Type B pancreatic cell (in vitro differentiated cells): ENCODE results near the gene PRR36. TPM values are rescaled to one million over a fixed set of nuclear protein-coding genes. Genes with fewer than 3 reads are reported as not detected.

Experiments
- DNase-seq: peaks from one replicate; pipeline ENCODE4 v3.0.0; 2021; ENCODE audit warnings: mixed read lengths; ENCODE audit not compliant: unreplicated experiment; ENCODE audit errors: extremely low spot score
- H3K27ac Mint-ChIP-seq: 2 replicates; pipeline ENCODE4 v1.8.0; 2021; ENCODE audit warnings: mild to moderate bottlenecking, mixed read lengths
- H3K27me3 Mint-ChIP-seq: 2 replicates; pipeline ENCODE4 v1.8.0; 2021; ENCODE audit warnings: mixed read lengths
- H3K36me3 Mint-ChIP-seq: 2 replicates; pipeline ENCODE4 v1.8.0; 2021; ENCODE audit warnings: mixed read lengths
- H3K4me1 Mint-ChIP-seq: one replicate; pipeline ENCODE4 v1.8.0; 2021; ENCODE audit warnings: mixed read lengths; ENCODE audit not compliant: unreplicated experiment
- H3K4me3 Mint-ChIP-seq: 2 replicates; pipeline ENCODE4 v1.8.0; 2021; ENCODE audit warnings: mild to moderate bottlenecking, mixed read lengths
- H3K9me3 Mint-ChIP-seq: 2 replicates; pipeline ENCODE4 v1.8.0; 2021; ENCODE audit warnings: mixed read lengths
- total RNA-seq: library from RNA; stranded (reverse); gene quantifications from 2 replicates; pipeline ENCODE4 v1.2.1, GENCODE V29; 2021; ENCODE audit warnings: low replicate concordance
- TF ChIP-seq, protein P1 (sequence below): fragments of 200-600 bp; sonication (generic); conservative IDR thresholded peaks from 2 replicates; pipeline ENCODE4 v1.5.0; 2021; ENCODE audit warnings: antibody characterized with exemption, mild to moderate bottlenecking

Gene PRR36
- total RNA-seq, 1 donor from 2014 or later = 10.9 TPM

DNA sequence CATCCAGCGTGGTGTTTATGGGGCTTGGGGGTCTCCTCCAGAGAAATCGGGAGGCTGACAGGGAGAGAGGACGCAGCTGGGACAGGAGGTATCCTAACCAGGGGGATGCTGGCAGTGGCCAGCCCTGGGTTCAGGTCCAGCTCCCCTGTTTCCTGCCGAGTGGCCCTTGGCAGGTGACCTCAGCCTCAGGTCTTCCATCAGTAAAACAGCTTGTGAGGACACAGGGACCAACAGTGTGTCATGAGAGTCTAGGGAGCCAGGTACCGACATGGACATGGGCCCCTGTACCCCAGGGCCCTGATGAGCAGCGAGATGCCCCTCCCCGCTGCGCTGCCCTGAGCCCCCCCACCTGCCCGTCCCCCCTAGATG is 24.6 kb downstream of the PRR36 start:
- Mint-ChIP-seq H3K4me1 (peaks cover 7% of the 10 kb centered on the region), H3K27me3 (no peaks in the 10 kb centered on the region), H3K9me3 (no peaks in the 10 kb centered on the region), H3K27ac (no peak overlapping the region), H3K4me3 (no peak overlapping the region), H3K36me3 (no peaks in the 10 kb centered on the region)
- TF ChIP-seq, protein P1, sequence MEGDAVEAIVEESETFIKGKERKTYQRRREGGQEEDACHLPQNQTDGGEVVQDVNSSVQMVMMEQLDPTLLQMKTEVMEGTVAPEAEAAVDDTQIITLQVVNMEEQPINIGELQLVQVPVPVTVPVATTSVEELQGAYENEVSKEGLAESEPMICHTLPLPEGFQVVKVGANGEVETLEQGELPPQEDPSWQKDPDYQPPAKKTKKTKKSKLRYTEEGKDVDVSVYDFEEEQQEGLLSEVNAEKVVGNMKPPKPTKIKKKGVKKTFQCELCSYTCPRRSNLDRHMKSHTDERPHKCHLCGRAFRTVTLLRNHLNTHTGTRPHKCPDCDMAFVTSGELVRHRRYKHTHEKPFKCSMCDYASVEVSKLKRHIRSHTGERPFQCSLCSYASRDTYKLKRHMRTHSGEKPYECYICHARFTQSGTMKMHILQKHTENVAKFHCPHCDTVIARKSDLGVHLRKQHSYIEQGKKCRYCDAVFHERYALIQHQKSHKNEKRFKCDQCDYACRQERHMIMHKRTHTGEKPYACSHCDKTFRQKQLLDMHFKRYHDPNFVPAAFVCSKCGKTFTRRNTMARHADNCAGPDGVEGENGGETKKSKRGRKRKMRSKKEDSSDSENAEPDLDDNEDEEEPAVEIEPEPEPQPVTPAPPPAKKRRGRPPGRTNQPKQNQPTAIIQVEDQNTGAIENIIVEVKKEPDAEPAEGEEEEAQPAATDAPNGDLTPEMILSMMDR = no peak
- no peak for DNase-seq

DNA sequence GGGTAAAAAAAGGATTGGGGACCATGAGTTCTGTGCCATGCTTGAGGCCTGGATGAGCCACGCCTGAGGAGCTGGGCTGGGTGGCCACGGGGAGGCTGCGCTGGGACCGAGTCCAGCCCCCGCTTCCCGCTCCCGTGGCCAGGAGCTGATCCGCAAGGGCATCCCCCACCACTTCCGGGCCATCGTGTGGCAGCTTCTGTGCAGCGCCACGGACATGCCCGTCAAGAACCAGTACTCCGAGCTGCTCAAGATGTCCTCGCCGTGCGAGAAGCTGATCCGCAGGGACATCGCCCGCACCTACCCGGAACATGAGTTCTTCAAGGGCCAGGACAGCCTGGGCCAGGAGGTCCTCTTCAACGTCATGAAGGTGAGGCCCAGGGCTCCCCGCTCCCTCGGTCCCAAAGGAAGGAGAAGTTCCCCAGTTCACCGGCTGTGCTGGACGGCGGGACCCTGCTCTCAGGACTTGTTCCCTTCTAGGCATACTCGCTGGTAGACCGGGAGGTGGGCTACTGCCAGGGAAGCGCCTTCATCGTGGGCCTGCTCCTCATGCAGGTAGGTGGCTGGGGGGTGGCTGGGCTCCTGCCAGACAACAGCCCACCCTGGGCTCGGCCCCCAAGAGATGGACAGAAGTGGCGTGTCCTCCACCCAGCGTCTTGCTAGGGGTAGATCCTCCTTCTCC is 25.3 kb downstream of the PRR36 start:
- Mint-ChIP-seq H3K4me1 (peaks cover 7% of the 10 kb centered on the region), H3K36me3 (no peaks in the 10 kb centered on the region), H3K27me3 (no peaks in the 10 kb centered on the region), H3K4me3 (no peak overlapping the region), H3K9me3 (no peaks in the 10 kb centered on the region), H3K27ac (no peak overlapping the region)
- TF ChIP-seq, protein P1 = no peak
- peak; percentile 69 for DNase-seq

DNA sequence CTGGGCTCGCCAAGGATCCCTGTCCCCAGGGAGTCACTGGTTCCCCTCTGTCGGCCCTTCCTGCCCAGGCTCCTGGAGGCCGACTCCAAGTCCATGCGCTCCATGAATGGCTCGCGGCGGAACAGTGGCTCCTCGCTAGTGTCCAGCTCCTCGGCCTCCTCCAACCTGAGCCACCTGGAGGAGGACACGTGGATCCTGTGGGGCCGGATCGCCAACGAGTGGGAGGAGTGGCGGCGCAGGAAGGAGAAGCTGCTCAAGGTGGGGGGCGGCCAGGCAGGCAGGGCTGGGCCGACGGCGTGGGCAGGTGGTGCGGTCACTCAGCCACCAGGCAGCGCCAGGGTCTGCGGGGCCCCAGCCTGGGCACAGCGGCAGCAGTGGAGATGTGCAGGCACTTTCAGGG is 26.5 kb downstream of the PRR36 start:
- H3K36me3 Mint-ChIP-seq = no peaks in the 10 kb centered on the region
- no peak overlapping the region for H3K4me3 Mint-ChIP-seq
- H3K4me1 Mint-ChIP-seq = no peaks in the 10 kb centered on the region
- H3K9me3 Mint-ChIP-seq = no peaks in the 10 kb centered on the region
- TF ChIP-seq, protein P1 = no peak
- H3K27me3 Mint-ChIP-seq = no peaks in the 10 kb centered on the region
- DNase-seq = no peak
- no peak overlapping the region for H3K27ac Mint-ChIP-seq

DNA sequence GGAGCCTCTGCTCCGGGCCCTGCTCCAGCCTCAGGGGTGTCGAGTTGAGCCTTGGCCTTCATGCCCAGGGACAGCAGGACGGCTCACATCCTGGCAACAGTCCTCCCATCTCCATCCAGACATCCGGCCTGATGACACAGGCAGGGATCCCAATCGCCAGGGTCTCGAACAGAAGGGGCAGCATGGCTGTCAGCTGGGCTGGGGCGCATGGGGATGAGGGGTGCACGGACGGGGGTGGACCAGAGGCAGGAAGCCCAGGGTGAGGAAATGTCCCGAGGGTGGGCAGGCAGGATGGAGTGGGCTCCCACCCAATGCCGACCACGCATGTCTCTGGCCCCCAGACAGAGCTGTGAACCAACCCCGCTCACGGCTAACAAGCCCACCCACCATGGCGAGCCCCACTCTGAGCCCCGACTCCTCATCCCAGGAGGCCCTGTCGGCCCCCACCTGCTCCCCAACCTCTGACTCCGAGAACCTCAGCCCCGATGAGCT is 28.0 kb downstream of the PRR36 start:
- Mint-ChIP-seq H3K27ac (no peak overlapping the region), H3K36me3 (no peaks in the 10 kb centered on the region), H3K9me3 (no peaks in the 10 kb centered on the region), H3K4me1 (no peaks in the 10 kb centered on the region), H3K27me3 (no peaks in the 10 kb centered on the region), H3K4me3 (no peak overlapping the region)
- DNase-seq = no peak
- TF ChIP-seq, protein P1 = no peak

DNA sequence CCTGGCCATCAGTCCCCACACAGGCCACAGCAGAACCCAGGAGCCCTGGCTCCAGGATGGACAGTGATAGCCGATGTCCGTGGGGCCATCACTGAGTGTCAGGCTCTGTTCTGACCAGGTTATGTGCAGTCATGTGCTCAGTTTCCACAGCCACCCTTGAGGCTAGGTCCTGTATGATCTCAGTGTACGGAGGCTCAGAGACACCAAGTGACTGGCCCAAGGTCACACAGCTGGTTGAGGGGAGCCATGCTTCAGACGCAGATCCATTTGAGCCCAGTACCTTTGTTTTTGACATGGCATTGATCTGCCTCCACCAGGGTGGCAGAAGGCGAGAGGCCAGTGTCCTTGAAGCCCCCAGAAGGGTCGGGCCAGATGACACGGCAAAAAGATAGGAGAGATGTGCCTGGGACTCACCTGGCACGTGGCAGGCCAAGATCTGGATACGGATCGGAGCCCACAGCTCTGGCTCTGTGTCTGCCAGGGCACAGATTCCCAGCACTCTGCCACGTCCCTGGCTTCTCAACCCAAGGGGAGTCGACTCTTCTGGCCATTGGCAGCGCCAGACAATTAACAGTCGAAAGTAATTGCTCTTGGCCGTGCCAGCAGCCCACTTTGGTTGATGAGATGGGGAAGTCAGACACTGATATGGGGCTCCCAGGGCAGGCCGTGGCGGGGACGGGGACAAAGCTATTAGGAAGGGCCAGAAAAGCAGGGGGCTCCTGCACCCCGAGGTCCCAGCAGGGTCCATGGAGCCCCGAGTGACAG is 28.6 kb downstream of the PRR36 start:
- H3K36me3 Mint-ChIP-seq = no peaks in the 10 kb centered on the region
- DNase-seq = no peak
- no peaks in the 10 kb centered on the region for H3K9me3 Mint-ChIP-seq
- no peaks in the 10 kb centered on the region for H3K4me1 Mint-ChIP-seq
- no peak overlapping the region for H3K27ac Mint-ChIP-seq
- H3K4me3 Mint-ChIP-seq = no peak overlapping the region
- no peaks in the 10 kb centered on the region for H3K27me3 Mint-ChIP-seq
- TF ChIP-seq, protein P1 = no peak
